GM12878 (cell line): ENCODE data around the gene ISOC2. TPM values are rescaled to one million over a fixed set of nuclear protein-coding genes. Genes with fewer than 3 reads are reported as not detected.

ENCODE experiments used
- ATAC-seq: fragments of 200-7000 bp; cut with Tn5 transposase; 3 replicates; pipeline ENCODE4 v1.9.1; 2020; ENCODE audit warnings: mild to moderate bottlenecking, moderate library complexity
- BruUV-seq: library from RNA; stranded (reverse); fragments of 400-500 nt; replicated peaks from 2 replicates; lab custom pipeline; 2021; lab: Mats Ljungman, UMichigan
- CTCF ChIA-PET: fragments of 300-600 bp; sonication (Branson Sonifier 250); formaldehyde crosslinking; extraction: SDS; loops from one replicate; lab custom pipeline; 2021; ENCODE audit warnings: inconsistent platforms; lab: Yijun Ruan, JAX
- POLR2A ChIA-PET: fragments of 350-600 bp; formaldehyde crosslinking; extraction: SDS; loops from one replicate; lab custom pipeline; 2021; ENCODE audit warnings: inconsistent platforms; lab: Charles Lee
- RAD21 ChIA-PET: fragments of 300-600 bp; sonication (Branson Sonifier 250); formaldehyde crosslinking; loops from one replicate; lab custom pipeline; 2023; ENCODE audit warnings: antibody characterized with exemption; ENCODE audit not compliant: unreplicated experiment; lab: Charles Lee
- SMC1A ChIA-PET: fragments of 300-600 bp; sonication (Branson Sonifier 250); formaldehyde crosslinking; loops from one replicate; lab custom pipeline; 2023; ENCODE audit not compliant: unreplicated experiment, uncharacterized antibody; lab: Charles Lee
- DNase-seq: peaks from one replicate; pipeline ENCODE4 v3.0.0-alpha.2; 2011; ENCODE audit warnings: low read depth, low spot score
- FAIRE-seq: peaks from 3 replicates; lab custom pipeline; 2011; peaks lifted over from hg19 to GRCh38; lab: Jason Lieb, UNC
- H2AFZ ChIP-seq: 2 replicates; pipeline ENCODE4 v1.6.0; 2011; ENCODE audit warnings: low read depth, low read length, control low read depth; ENCODE audit not compliant: control insufficient read depth
- H3K27ac ChIP-seq: 2 replicates; pipeline ENCODE4 v1.5.1; 2011; ENCODE audit warnings: control low read depth; ENCODE audit not compliant: control insufficient read depth, insufficient read depth
- H3K27me3 ChIP-seq, 2 experiments: replicated peaks in 1 of 2; 2 replicates each; pipeline versions ENCODE4 v1.6.0 to v1.6.1; 2011; ENCODE audit warnings: low read length in 1 of 2; ENCODE audit not compliant: control insufficient read depth in 2 of 2, insufficient read depth in 2 of 2
- H3K36me3 ChIP-seq, 2 experiments: 2 replicates each; pipeline ENCODE4 v1.5.1; 2011; ENCODE audit warnings: low read length in 1 of 2; ENCODE audit not compliant: control insufficient read depth in 2 of 2, insufficient read depth in 2 of 2
- H3K4me1 ChIP-seq: 2 replicates; pipeline ENCODE4 v1.6.1; 2011; ENCODE audit warnings: mild to moderate bottlenecking, low read length, moderate library complexity, mixed read lengths; ENCODE audit not compliant: control insufficient read depth, insufficient read depth
- H3K4me2 ChIP-seq: 2 replicates; pipeline ENCODE4 v1.6.0; 2011; ENCODE audit warnings: control low read depth; ENCODE audit not compliant: control insufficient read depth, insufficient read depth
- H3K4me3 ChIP-seq: fragments of 200-600 bp; sonication (generic); 2 replicates; pipeline ENCODE4 v1.5.1; 2016
- H3K79me2 ChIP-seq: 2 replicates; pipeline ENCODE4 v1.6.0; 2011; ENCODE audit warnings: low read length; ENCODE audit not compliant: control insufficient read depth, insufficient read depth
- H3K9ac ChIP-seq: 2 replicates; pipeline ENCODE4 v1.8.0; 2011; ENCODE audit warnings: low read length, control low read depth, mixed read lengths; ENCODE audit not compliant: control insufficient read depth, insufficient read depth
- H3K9me3 ChIP-seq: replicated peaks from 3 replicates; pipeline ENCODE4 v1.5.1; 2011; ENCODE audit warnings: mild to moderate bottlenecking, low read length; ENCODE audit not compliant: control insufficient read depth, insufficient read depth
- H4K20me1 ChIP-seq: 2 replicates; pipeline ENCODE4 v1.6.0; 2011; ENCODE audit not compliant: control insufficient read depth, insufficient read depth
- FOS ChIP-seq: IDR thresholded peaks from 3 replicates; pipeline ENCODE4 v1.6.1; 2011; ENCODE audit warnings: borderline replicate concordance; ENCODE audit not compliant: insufficient read length; ENCODE audit errors: extremely low read depth
- PML ChIP-seq: IDR thresholded peaks from 2 replicates; pipeline ENCODE4 v1.6.1; 2012; ENCODE audit warnings: low read length, inconsistent platforms
- RFX5 ChIP-seq: IDR thresholded peaks from 2 replicates; pipeline ENCODE4 v1.6.1; 2011; ENCODE audit warnings: low read depth, low read length, improper control_type of control experiment
- TCF7 ChIP-seq: IDR thresholded peaks from 2 replicates; pipeline ENCODE4 v1.6.1; 2014; ENCODE audit warnings: antibody characterized with exemption, borderline replicate concordance
- USF2 ChIP-seq: IDR thresholded peaks from 2 replicates; pipeline ENCODE4 v1.6.1; 2011; ENCODE audit warnings: low read depth, low read length, improper control_type of control experiment, borderline replicate concordance
- ZBTB11 ChIP-seq: fragments of 450-650 bp; formaldehyde crosslinking; IDR thresholded peaks from 2 replicates; pipeline ENCODE4 v1.5.0; 2022; ENCODE audit warnings: mild to moderate bottlenecking, missing genetic modification characterization
- WGBS: methylation state at CpG from one replicate; pipeline ENCODE4 v1.1.6; 2016; ENCODE audit warnings: low lambda C conversion rate; ENCODE audit not compliant: insufficient replicate concordance, insufficient coverage; ENCODE audit errors: missing lambda C conversion rate; 5-methylcytosine and 5-hydroxymethylcytosine counted together
- in situ Hi-C: fragments of 300-500 bp; cut with MboI; formaldehyde crosslinking; loops from 9 replicates; pipeline ENCODE4 v1.14.3; 2018; ENCODE audit warnings: mixed read lengths
- intact Hi-C: fragments of 100-400 bp; cut with micrococcal nuclease; formaldehyde crosslinking; loops from one replicate; pipeline ENCODE4 v1.14.2; 2022; ENCODE audit not compliant: unreplicated experiment
- polyA plus RNA-seq, 11 experiments: library from polyadenylated mRNA; depleted of rRNA in 4 of 11; unstranded in 6 of 11; stranded (reverse) in 5 of 11; fragments of >200 nt; fragmentation: Nextera tagmentation in 4 of 11; fragmentation: Illumina TruSeq in 1 of 11; extraction: Ambion mirVana in 4 of 11; extraction: Trizol in 1 of 11; gene quantifications; 1 replicate in 1 of 11; 2 replicates in 10 of 11; pipeline versions ENCODE4 v1.2.1 to v1.2.3, GENCODE V29; 2011 to 2016; ENCODE audit warnings: inconsistent platforms in 2 of 11, missing spikeins in 2 of 11, low read depth in 1 of 11
- total RNA-seq, 4 experiments: library from RNA; depleted of rRNA in 3 of 4; stranded (reverse); fragments of >200 nt in 3 of 4; fragmentation: Illumina TruSeq in 1 of 4; extraction: Trizol in 1 of 4; gene quantifications; 2 replicates each; pipeline versions ENCODE4 v1.2.1 to v1.2.3, GENCODE V29; 2013 to 2021

Gene ISOC2
- total and polyA plus RNA-seq, 10 of the 15 experiments (the other 5 are each of a cell fraction or from before 2014, with no cell fraction given) = 0.72 to 238 (median 56.9) TPM

GRCh38 chr19:55435020-55435419, 26.4 kb downstream of the ISOC2 start:
- Histone ChIP-seq H3K9me3 (no peaks in the 10 kb centered on the region; the same call in 2 of the 3 replicates), H3K4me2 (no peak overlapping the region), H3K27ac (no peak overlapping the region), H3K79me2 (no peaks in the 10 kb centered on the region), H3K9ac (no peak overlapping the region), H2AFZ (no peak overlapping the region), H3K27me3 (no peaks in the 10 kb centered on the region), H3K4me3 (no peak overlapping the region), H3K36me3 (no peaks in the 10 kb centered on the region), H3K4me1 (no peaks in the 10 kb centered on the region; the same call in 1 of the 2 replicates), H4K20me1 (no peaks in the 10 kb centered on the region)
- no peak for ATAC-seq
- BruUV-seq = no TSS peak
- ChIA-PET CTCF (no interaction called here), POLR2A (no interaction called here), SMC1A (no interaction called here), RAD21 (no interaction called here)
- in situ Hi-C loops (no loop called here), intact Hi-C loops (no loop called here)
- no peak for FAIRE-seq
- WGBS = no CpG with 5 or more reads among the region's 4 CpGs
- TF ChIP-seq USF2 = no peak
- no peak for TF ChIP-seq RFX5
- TF ChIP-seq ZBTB11 (CRISPR knock-in tag) = no peak
- TF ChIP-seq PML = no peak
- no peak for TF ChIP-seq FOS
- TF ChIP-seq TCF7 = no peak
- no peak for DNase-seq
